Iris pigment epithelial cell (primary cell): ENCODE measurements around the gene HIVEP1.

ENCODE experiments used
- DNase-seq: peaks from one replicate; pipeline ENCODE4 v3.0.0-alpha.2; 2011; ENCODE audit warnings: low read depth

The HIVEP1 gene

GRCh38 chr6:11994875-11995461 is 17.1 kb upstream of the HIVEP1 start:
- DNase-seq, result no peak

GRCh38 chr6:11996751-11997150 is 15.4 kb upstream of the HIVEP1 start:
- DNase-seq, result no peak

GRCh38 chr6:11999246-11999645 is 12.9 kb upstream of the HIVEP1 start:
- no peak for DNase-seq

- no peak for DNase-seq
These were observed 11.9 kb upstream of the HIVEP1 start for GRCh38 chr6:12000174-12000573.

GRCh38 chr6:12001004-12001705 is 11.0 kb upstream of the HIVEP1 start:
- DNase-seq, result no peak

GRCh38 chr6:12001706-12002435 is 10.2 kb upstream of the HIVEP1 start:
- no peak for DNase-seq

GRCh38 chr6:12007473-12007872 is 4.6 kb upstream of the HIVEP1 start:
- no peak for DNase-seq

GRCh38 chr6:12007887-12008286 is 4.2 kb upstream of the HIVEP1 start:
- DNase-seq, result no peak

GRCh38 chr6:12008366-12009179 is 3.5 kb upstream of the HIVEP1 start:
- peak; percentile 57 for DNase-seq

- DNase-seq, result no peak
These were observed 2.9 kb upstream of the HIVEP1 start for GRCh38 chr6:12009180-12009685.

GRCh38 chr6:12009876-12010634 is 2.1 kb upstream of the HIVEP1 start:
- DNase-seq, result peak; percentile 22

GRCh38 chr6:12010635-12011275 is 1.4 kb upstream of the HIVEP1 start:
- no peak for DNase-seq

- DNase-seq, result peak; percentile 98
These were observed 655 bp upstream of the HIVEP1 start for GRCh38 chr6:12011276-12012037.

- DNase-seq, result peak; percentile 93
These were observed 620 bp downstream of the HIVEP1 start for GRCh38 chr6:12012558-12013306.

- no peak for DNase-seq
These were observed 1.2 kb downstream of the HIVEP1 start for GRCh38 chr6:12013307-12013719.

- DNase-seq, result peak; percentile 94
These were observed 2.1 kb downstream of the HIVEP1 start for GRCh38 chr6:12014027-12014872.

GRCh38 chr6:12014873-12015149 is 2.7 kb downstream of the HIVEP1 start:
- DNase-seq, result no peak

GRCh38 chr6:12017263-12017662 is 5.2 kb downstream of the HIVEP1 start:
- DNase-seq, result no peak
